GM11168 (cell line): Measurements from ENCODE around the gene PTPN2.

ENCODE experiments used
- in situ Hi-C: fragments of 300-500 bp; cut with MboI; formaldehyde crosslinking; loops from one replicate; pipeline ENCODE4 v1.12.0; 2022; ENCODE audit warnings: low sequenced_read_pairs; ENCODE audit not compliant: unreplicated experiment

Gene PTPN2

GRCh38 chr18:12839057-12839525 lies 44.9 kb downstream of the PTPN2 start:
- in situ Hi-C loops, result no loop called here

- in situ Hi-C loops, result no loop called here
Observed at GRCh38 chr18:12838178-12838634, 45.8 kb downstream of the PTPN2 start.

- in situ Hi-C loops, result no loop called here
Observed at GRCh38 chr18:12837747-12838146, 46.3 kb downstream of the PTPN2 start.

- in situ Hi-C loops, result no loop called here
Observed at GRCh38 chr18:12836551-12836950, 47.5 kb downstream of the PTPN2 start.

- in situ Hi-C loops, result no loop called here
Observed at GRCh38 chr18:12828116-12829051, 55.7 kb downstream of the PTPN2 start.

GRCh38 chr18:12827588-12827987 lies 56.4 kb downstream of the PTPN2 start:
- in situ Hi-C loops, result no loop called here

- in situ Hi-C loops, result no loop called here
Observed at GRCh38 chr18:12825230-12825629, 58.8 kb downstream of the PTPN2 start.

- in situ Hi-C loops, result no loop called here
Observed at GRCh38 chr18:12823892-12824291, 60.1 kb downstream of the PTPN2 start.

GRCh38 chr18:12821408-12821807 lies 62.6 kb downstream of the PTPN2 start:
- in situ Hi-C loops, result no loop called here

- in situ Hi-C loops, result no loop called here
Observed at GRCh38 chr18:12820506-12820905, 63.5 kb downstream of the PTPN2 start.

GRCh38 chr18:12819841-12820240 lies 64.2 kb downstream of the PTPN2 start:
- in situ Hi-C loops, result no loop called here

- in situ Hi-C loops, result no loop called here
Observed at GRCh38 chr18:12819322-12819721, 64.7 kb downstream of the PTPN2 start.

- in situ Hi-C loops, result no loop called here
Observed at GRCh38 chr18:12818243-12818642, 65.8 kb downstream of the PTPN2 start.

- in situ Hi-C loops, result no loop called here
Observed at GRCh38 chr18:12816451-12816850, 67.6 kb downstream of the PTPN2 start.

GRCh38 chr18:12811191-12811950 lies 72.7 kb downstream of the PTPN2 start:
- in situ Hi-C loops, result no loop called here

GRCh38 chr18:12803069-12803936 lies 80.7 kb downstream of the PTPN2 start:
- in situ Hi-C loops, result no loop called here

GRCh38 chr18:12802538-12802937 lies 81.5 kb downstream of the PTPN2 start:
- in situ Hi-C loops, result no loop called here

GRCh38 chr18:12796448-12796847 lies 87.6 kb downstream of the PTPN2 start:
- in situ Hi-C loops, result no loop called here

- in situ Hi-C loops, result no loop called here
Observed at GRCh38 chr18:12791610-12792009, 92.4 kb downstream of the PTPN2 start.

GRCh38 chr18:12786669-12787068 lies 97.4 kb downstream of the PTPN2 start:
- in situ Hi-C loops, result no loop called here
